HG03575 (cell line): ENCODE data around the gene HYI.

Experiments used
- ATAC-seq: cut with Tn5 transposase; IDR thresholded peaks from one replicate; pipeline ENCODE4 v1.9.1; 2021; ENCODE audit not compliant: unreplicated experiment, insufficient number of reproducible peaks, low FRiP score; ENCODE audit errors: extremely low read depth

HYI gene

DNA sequence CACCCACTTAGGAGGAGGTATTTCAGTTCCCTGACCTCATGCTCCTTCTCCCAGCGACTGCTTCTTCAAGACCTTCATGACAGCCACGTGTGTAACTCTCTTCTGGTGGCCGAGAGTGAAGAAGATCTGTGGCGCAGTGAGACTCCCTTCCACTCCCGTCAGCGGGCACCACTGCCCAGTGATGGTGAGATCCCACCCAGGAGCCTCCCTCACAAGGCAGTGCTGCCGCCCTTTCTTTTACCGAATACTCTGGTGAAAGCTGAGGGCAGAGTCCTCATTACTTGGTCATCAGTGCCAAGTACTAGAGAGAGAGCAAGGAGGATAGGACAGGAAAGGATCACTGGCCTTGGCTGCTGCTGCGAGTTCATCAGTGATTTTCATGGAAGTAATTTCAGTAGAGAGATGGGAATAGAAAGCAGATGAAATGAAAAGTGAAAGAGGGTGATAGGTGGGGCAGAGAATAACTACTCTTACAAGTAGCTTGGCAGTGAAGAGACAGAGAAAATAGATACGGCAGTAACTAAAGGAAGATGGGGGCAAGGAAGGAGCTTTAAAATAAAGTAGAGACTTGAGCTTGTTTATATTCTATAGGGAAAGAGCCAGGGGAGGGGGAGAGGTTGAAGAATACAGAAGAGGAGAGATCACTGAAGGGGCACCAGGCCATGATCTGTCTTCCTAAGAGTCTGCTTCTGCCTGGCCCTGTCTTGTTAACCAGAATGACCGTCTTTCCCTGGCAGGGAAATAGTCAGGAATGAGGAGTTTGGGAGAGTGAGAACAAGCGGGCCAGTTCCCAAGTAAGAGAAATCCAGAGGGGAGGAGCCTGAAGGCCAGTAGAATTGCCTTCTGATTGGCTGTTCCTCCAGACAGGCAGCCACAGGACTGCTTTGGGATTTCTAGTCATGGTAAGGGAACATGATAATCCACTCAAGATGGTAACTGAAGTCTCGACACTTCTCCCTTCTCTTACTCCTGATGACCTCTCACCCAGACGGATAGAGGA lies 18.3 kb downstream of the HYI start:
- ATAC-seq: no peak

DNA sequence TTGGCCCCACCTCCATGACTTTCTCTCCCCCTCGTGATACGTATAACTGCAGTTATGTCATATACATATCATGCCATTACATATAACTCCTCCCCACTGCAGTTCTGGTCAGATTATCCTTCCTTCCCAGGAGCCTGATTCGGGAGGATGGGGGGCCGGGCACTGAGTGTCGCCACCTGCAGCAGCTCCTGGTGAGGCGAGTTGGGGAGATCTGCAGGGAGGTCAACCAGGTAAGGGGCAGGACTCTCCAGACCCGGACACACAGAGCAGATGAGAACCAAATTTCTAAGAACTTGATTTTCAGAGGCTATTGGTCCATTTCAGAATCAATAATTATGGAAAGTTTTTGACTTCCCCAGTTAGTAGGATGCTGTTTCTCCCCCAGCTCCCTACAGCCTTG lies 19.5 kb downstream of the HYI start:
- no peak for ATAC-seq

DNA sequence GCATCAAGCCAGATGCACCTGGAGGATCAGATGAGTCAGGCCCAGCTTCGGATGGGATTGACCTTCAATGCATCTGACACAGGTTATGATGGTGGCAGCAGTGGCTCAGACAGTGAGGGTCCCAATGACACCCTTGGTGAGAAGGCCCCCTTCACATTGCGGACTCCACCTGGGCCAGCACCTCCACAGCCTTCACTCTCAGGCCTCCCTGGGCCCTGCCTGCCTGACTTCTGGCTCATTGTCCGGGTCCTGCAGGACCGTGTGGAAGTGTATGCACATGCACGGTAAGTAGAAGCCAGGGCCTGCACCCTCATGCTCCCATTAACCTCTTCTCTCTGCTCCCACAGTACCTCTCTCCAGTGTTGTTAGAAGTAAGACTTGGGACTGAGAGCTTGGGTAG lies 20.8 kb downstream of the HYI start:
- ATAC-seq: no peak

DNA sequence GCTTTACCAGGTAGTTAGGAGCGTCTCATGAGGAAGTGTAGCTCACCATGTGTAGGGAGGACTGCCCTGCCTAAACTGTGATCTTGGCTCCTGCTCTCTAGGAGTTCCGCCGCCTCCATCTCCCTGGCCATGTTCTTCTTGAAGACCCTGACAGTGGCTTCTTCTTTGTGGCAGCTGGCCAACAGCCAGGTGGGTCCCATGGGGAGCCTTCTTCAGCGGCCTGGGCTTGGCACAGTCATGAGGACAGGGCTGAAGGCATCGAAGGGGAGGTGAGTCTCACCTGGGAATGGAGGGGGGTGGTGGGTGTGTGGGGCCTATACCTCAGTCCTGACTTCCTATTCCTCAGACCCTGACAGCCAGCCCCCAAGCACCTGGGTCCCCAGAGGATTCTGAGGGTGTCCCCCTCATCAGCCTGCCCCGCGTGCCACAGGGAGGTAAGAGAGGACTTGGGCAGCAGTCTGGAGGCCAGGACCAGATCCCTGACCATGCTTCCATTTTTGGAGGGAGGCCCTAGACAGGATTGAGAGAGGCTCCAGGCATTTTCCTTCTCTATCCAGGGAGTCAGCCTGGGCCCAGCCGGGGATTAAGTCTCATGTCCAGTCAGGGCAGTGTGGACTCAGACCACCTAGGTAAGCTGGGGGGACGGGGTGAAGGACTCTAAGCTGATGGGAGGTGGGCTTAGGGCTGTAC lies 21.4 kb downstream of the HYI start:
- ATAC-seq: no peak

DNA sequence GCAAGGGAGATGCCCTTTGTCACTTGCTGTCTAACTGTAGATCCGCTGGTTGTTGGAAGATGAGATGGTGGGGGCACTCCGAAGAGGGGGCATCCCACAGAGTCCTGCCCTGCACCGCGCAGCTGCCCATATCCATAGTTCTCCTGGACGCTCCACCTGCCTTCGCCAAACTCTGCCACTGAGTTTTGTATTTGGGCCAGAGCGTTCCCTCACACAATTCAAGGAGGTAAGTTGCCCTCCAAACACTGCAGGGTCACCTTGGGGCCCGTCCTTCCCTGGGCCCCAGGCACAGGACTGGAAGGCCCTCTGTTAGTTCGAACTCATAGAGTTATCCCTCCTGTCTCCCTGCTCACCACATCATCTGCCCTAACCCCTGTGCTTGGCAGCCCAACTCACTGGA lies 22.1 kb downstream of the HYI start:
- ATAC-seq: no peak

DNA sequence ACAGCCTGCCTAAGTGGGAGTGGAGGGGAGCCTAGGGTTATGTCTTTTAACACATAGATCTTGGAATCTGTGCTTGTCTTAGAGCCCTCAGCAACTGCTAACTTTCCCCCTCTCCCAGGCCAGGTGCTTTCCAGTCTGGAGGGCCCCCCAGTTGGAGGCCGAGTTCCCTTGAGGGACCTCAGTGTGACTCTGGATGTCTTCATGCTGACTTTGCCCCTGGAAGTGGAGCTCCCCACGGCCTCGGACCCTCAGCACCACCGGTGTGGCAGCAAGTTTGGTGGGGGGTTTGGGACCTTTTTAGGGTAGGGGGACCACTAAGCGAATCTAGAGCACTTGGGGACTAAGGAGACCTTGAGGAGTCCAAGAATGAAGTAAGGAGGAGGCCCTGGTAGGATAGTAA lies 22.9 kb downstream of the HYI start:
- no peak for ATAC-seq

DNA sequence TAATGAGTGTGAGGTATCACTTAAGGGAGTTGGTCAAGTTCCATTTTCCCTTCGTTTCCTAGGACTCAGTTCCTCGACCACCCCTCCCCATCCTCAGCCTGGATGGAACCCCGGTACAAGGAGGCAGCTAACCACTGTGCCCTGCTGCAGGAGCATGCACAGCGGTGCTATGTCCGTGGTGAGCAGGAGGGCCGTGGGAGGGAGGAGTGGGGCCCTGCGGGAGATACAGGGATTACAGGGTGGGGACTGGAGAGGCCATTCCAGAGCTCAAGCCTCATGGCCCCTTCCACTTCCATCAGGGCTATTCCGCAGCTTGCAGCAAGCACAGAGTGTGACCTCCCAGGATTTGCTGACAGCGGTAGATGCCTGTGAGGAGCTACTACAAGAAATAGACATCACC lies 25.8 kb downstream of the HYI start:
- no peak for ATAC-seq

DNA sequence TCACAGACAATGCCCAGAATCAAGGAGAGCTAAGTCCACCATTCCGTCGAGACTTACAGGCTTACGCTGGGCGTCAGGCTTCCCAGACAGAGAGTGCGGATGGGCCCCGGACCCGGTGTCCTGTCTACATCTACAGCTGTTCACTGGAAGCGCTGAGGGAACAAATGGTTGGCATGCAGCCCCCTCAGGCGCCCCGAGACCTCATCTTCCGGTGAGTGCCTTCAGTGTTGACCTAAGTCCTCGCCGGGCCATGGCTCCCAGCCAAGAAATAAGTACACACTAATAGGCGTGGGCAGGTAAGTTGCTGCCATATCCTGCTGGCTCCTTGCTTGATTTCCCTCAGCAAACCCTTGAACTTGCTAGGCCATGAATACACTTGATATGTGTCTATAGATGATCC lies 26.2 kb downstream of the HYI start:
- no peak for ATAC-seq

DNA sequence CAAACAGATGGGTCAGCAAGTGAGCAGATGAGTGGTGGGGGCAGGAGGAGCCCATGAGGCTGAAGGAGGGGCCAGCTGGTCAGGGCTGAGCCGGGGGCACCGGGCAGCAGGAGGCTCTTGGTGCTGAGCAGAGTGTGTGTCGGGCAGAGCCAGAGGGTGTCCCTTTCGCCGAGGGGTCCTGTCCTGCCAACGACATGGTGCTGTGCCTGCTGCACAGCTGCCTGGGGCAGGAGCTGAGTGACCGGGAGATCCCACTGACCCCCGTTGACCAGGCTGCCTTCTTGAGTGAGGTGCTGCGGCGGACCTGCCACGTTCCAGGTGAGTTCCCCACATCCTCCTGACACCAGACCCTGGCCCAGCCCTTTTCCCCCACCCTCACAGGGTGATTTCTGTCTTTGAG lies 27.5 kb downstream of the HYI start:
- ATAC-seq: no peak

DNA sequence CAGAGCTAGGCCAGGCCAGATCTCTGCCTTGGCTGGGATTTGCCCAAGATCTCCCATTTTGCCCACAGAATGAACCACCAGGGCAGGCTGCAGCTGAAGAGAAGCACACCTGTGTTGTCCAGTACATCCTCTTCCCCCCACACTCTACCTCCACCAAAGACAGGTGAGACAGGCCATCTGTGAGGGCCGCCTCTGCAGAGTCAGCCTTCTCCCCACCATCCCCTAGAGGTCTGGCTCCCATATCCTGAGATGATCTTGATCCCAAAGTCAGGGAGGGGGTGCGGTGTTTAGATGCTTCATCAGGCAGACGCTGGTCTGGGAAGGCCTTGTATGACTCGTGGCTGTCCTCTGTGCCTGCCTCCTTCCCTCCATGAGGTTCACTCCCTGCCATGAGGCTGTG lies 28.7 kb downstream of the HYI start:
- no peak for ATAC-seq

DNA sequence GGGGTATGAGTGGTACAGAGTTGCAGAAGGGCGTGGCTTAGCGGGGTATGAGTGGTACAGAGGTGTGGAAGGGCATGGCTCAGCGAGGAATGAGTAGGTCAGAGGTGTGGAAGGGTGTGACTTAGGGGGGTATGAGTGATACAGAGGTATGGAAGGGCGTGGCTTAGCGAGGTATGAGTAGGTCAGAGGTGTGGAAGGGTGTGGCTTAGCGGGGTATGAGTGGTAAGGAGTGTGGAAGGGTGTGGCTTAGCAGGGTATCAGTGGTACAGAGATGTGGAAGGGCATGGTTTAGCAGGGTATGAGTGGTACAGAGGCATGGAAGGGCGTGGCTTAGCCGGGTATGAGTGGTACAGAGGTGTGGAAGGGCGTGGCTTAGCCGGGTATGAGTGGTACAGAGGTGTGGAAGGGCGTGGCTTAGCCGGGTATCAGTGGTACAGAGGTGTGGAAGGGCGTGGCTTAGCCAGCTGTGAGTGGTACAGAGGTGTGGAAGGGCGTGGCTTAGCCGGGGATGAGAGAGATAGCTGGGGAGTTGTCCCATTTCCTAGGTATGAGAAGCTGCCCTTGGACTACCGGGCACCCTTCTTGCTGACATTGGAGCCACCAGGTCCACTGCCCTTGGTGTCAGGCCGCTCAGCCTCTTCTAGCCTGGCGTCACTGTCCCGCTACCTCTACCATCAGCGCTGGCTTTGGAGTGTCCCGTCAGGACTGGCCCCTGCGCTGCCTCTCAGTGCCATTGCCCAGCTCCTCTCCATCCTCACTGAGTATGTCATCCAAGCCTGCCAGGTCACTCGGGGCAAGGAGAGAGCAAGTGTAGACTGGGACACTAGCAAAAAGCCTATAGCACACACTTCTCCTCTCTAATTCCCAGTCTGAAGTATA lies 29.8 kb downstream of the HYI start:
- no peak for ATAC-seq

DNA sequence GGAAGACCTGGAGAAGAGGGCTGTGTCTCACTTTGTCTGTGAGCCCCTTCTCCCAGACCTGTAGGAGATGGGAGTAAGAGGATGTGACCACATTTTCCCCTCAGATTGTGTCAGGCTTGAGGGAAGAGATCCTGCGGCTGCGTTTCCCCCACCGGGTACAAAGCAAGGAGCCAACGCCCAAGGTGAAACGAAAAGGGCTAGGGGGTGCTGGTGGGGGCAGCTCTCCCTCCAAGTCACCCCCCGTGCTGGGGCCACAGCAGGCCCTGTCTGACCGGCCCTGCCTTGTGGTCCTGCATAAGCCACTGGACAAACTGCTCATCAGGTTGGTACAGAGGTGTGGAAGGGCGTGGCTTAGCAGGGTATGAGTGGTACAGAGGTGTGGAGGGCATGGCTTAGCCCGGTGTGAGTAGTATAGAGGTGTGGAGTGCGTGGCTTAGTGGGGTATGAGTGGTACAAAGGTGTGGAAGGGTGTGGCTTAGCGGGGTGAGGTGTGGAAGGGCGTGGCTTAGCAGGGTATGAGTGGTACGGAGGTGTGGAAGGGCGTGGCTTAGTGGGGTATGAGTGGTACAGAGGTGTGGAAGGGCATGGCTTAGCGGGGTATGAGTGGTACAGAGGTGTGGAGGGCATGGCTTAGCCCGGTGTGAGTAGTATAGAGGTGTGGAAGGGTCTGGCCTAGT lies 30.6 kb downstream of the HYI start:
- no peak for ATAC-seq

DNA sequence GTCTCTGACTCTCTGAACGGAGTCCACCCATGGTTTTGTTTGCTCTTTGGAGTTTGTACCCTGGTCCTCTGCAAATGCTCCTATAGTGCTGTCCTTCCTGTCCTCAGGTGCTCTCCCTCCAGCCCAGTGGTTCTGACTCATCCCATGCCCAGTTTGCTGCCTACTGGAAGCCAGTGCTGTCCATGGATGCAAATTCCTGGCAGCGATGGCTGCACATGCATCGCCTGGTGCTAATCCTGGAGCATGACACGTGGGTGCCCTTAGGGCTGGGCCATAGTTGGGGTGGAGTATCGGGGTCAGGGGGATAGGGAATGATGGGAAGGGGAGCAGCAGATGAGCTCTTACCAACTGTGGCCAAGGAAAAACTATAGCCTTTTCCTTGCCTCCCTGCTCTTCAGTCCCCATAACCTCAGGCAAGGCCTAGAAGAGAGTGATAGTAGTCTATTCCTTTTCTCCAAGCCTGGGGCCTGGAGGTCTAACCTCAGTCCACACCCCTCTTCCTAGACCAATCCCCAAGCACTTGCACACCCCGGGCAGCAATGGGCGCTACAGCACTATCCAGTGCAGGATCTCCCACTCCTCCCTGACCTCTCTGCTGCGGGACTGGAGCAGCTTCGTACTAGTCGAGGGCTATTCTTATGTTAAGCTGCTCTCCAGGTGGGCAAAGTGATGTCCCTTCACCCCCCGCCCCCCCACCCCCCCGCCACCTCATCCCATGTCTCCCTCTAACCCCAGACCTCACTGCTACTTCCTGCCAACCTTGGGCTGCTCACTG lies 31.6 kb downstream of the HYI start:
- ATAC-seq: no peak

DNA sequence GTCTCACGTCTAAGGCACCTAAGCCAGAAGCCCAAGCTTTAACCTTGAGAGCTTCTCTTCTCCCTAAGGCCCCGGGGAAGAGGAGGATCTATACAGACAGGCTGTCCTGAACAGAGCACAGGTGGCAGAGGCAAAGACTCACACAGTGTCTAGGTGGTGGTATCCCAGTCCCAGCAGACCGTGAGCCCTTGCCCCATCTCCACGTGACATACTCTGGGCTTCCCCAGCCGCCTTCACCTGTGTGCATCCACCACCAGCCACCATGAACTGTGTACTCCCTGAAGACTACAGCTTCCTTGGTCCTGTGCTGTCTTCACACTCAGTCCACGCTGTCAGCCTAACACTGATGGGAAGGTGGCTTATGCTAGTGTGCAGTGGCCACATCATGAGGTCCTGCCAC lies 32.3 kb downstream of the HYI start:
- no peak for ATAC-seq

DNA sequence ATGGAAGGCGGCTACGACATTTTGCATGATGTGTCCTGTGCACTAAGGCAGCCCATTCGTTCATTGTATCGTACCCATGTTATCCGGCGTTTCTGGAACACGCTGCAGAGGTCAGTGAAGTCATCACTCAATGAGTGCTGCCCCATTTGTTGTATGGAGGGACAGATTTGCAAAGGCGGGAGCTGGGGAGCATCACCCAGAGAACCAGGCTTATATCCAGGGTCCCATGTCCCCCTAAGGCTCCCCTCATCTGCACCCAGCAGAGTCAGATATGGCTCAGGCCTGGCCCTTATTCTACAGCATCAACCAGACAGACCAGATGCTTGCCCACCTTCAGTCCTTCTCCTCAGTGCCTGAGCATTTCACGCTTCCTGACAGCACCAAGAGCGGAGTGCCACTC lies 32.9 kb downstream of the HYI start:
- no peak for ATAC-seq

DNA sequence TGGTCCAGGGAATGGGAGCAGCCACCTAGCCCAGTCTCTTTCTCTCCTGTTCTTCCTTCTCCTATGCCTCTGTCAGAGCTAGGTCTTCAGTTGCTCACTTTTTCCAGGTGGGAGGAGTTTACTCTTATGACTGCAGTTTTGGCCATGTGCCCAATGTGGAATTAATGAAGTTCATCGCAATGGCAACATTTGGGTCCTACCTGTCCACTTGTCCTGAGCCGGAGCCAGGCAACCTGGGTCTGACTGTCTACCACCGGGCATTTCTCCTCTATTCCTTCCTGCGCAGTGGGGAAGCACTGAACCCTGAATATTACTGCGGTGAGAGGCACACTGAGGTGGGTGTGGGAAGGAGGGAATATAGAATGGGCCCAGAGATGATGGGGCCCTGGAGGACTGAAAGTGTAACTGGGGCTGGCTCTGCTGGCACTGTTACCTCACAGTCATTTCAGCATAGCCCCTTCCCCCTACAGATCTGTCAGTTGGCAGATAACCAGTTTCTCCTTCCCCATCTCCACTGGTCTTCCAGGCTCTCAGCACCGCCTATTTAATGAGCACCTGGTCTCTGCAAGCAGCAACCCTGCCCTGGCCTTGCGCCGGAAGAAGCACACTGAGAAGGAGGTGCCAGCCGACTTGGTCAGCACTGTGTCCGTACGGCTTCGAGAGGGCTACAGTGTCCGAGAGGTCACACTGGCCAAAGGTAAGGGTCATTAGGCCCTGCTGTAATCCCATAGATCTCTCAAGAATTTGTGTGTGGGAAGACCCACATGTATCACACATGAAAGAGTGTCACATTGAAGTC lies 33.9 kb downstream of the HYI start:
- no peak for ATAC-seq

DNA sequence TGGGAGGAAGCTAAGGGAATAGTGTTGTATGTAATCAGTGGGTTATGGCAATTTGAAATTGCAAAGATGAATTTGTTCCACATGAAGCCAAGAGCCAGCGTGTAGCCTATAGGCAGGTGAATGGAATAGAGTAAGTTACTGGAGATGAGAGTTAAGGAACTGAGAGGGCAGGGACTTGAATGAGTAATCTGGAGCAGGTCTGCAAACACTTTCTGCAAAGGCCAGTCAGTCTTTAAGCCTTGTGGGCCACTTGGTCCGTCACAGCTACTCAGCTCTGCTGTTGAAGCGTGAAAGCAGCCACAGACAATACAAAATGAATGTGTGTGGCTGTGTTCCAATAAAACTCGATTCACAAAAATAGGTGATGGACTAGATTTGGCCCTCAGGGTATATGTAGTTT lies 34.9 kb downstream of the HYI start:
- no peak for ATAC-seq

DNA sequence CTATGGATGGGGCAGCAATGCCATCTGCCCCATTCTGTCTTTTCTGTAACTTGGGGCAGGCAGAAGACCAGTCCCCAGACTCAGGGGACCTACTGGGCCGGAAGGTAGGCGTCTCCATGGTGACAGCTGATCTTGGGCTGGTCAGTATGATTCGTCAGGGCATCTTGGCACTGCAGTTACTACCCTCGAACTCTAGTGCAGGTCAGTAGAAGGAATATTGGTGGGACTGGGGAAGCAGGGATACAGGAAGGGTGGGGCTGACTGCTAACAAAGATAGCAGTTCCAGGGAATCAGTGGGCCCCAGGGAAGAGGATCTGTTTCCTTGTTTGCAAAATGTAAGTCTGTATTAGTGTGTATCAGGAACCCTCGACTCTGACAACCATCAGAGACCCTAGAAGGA lies 37.8 kb downstream of the HYI start:
- no peak for ATAC-seq
